GM18511 (cell line): ENCODE measurements around the gene SLC22A14.
A peak's percentile ranks its signal among the peaks of the same experiment; 100 is the strongest.
"Not testable (repeated sequence)": the region's sequence is repeated elsewhere in the genome, so short reads cannot be mapped to it uniquely, and the experiment has no call there.

ENCODE experiments used
- ATAC-seq: cut with Tn5 transposase; IDR thresholded peaks from one replicate; pipeline ENCODE4 v1.9.1; 2021; ENCODE audit warnings: mild to moderate bottlenecking, moderate library complexity; ENCODE audit not compliant: unreplicated experiment

Gene SLC22A14

GRCh38 chr3:38281895-38282686 is at the start of gene SLC22A14:
Gene SLC22A14, plus strand, starts transcription at chr3:38282294. Its CDS starts 23,733 bp downstream, at chr3:38306027.
- ATAC-seq, result no peak

GRCh38 chr3:38232701-38233100 is 49.4 kb upstream of the SLC22A14 start:
- ATAC-seq, result no peak

GRCh38 chr3:38235466-38235865 is 46.6 kb upstream of the SLC22A14 start:
- ATAC-seq, result no peak

- no peak for ATAC-seq
Observed at GRCh38 chr3:38238416-38239008, 43.6 kb upstream of the SLC22A14 start.

- ATAC-seq, result not testable (repeated sequence)
Observed at GRCh38 chr3:38242812-38243211, 39.3 kb upstream of the SLC22A14 start.

GRCh38 chr3:38245930-38246329 is 36.2 kb upstream of the SLC22A14 start:
- no peak for ATAC-seq

GRCh38 chr3:38247366-38248035 is 34.6 kb upstream of the SLC22A14 start:
- ATAC-seq, result no peak

- ATAC-seq, result no peak
Observed at GRCh38 chr3:38250198-38250597, 31.9 kb upstream of the SLC22A14 start.

GRCh38 chr3:38251197-38251596 is 30.9 kb upstream of the SLC22A14 start:
- ATAC-seq, result no peak

- ATAC-seq, result no peak
Observed at GRCh38 chr3:38253704-38254103, 28.4 kb upstream of the SLC22A14 start.

- ATAC-seq, result no peak
Observed at GRCh38 chr3:38254872-38255271, 27.2 kb upstream of the SLC22A14 start.

GRCh38 chr3:38255627-38256026 is 26.5 kb upstream of the SLC22A14 start:
- no peak for ATAC-seq

- no peak for ATAC-seq
Observed at GRCh38 chr3:38257583-38257982, 24.5 kb upstream of the SLC22A14 start.

GRCh38 chr3:38260474-38260873 is 21.6 kb upstream of the SLC22A14 start:
- ATAC-seq, result no peak

- ATAC-seq, result no peak
Observed at GRCh38 chr3:38264353-38264771, 17.7 kb upstream of the SLC22A14 start.

- no peak for ATAC-seq
Observed at GRCh38 chr3:38264779-38265178, 17.3 kb upstream of the SLC22A14 start.

GRCh38 chr3:38265604-38266307 is 16.3 kb upstream of the SLC22A14 start, which contains the start of gene SLC22A13:
Gene SLC22A13, plus strand, starts transcription at chr3:38265812. Its CDS starts 49 bp downstream, at chr3:38265861.
- no peak for ATAC-seq

- ATAC-seq, result no peak
Observed at GRCh38 chr3:38266810-38267209, 15.3 kb upstream of the SLC22A14 start.

- no peak for ATAC-seq
Observed at GRCh38 chr3:38267662-38268061, 14.4 kb upstream of the SLC22A14 start.

- ATAC-seq, result peak; percentile 35
Observed at GRCh38 chr3:38268087-38268486, 14.0 kb upstream of the SLC22A14 start.

- ATAC-seq, result peak; percentile 71
Observed at GRCh38 chr3:38268522-38268921, 13.6 kb upstream of the SLC22A14 start.
